NCI-H128 (cell line): ENCODE data around the gene C15orf40.

Source experiments
- DNase-seq: peaks from one replicate; lab custom pipeline; 2025; ENCODE audit not compliant: unreplicated experiment; lab: John Stamatoyannopoulos, UW

The C15orf40 gene

GRCh38 chr15:82995076-82995475, 16.4 kb downstream of the C15orf40 start:
- DNase-seq: no peak

- DNase-seq: no peak
Measured at GRCh38 chr15:82993144-82993543, 18.3 kb downstream of the C15orf40 start.

GRCh38 chr15:82992436-82992998, 18.9 kb downstream of the C15orf40 start:
- no peak for DNase-seq

GRCh38 chr15:82986442-82986780, 25.0 kb downstream of the C15orf40 start:
- DNase-seq: no peak

- DNase-seq: peak; percentile 74
Measured at GRCh38 chr15:82985688-82986441, 25.6 kb downstream of the C15orf40 start, which contains the start of gene RAMAC. Gene RAMAC, plus strand, starts transcription at chr15:82986210. Its CDS starts 2,809 bp downstream, at chr15:82989019.

GRCh38 chr15:82980981-82981380, 30.5 kb downstream of the C15orf40 start:
- DNase-seq: no peak

- DNase-seq: no peak
Measured at GRCh38 chr15:82979726-82980125, 31.7 kb downstream of the C15orf40 start.

- DNase-seq: no peak
Measured at GRCh38 chr15:82978438-82978837, 33.0 kb downstream of the C15orf40 start.

GRCh38 chr15:82977076-82977475, 34.4 kb downstream of the C15orf40 start:
- DNase-seq: no peak

GRCh38 chr15:82972990-82973389, 38.4 kb downstream of the C15orf40 start:
- no peak for DNase-seq

- no peak for DNase-seq
Measured at GRCh38 chr15:82971218-82971984, 40.0 kb downstream of the C15orf40 start.

- DNase-seq: no peak
Measured at GRCh38 chr15:82970696-82971095, 40.7 kb downstream of the C15orf40 start.

- no peak for DNase-seq
Measured at GRCh38 chr15:82970078-82970686, 41.3 kb downstream of the C15orf40 start.

GRCh38 chr15:82969353-82969752, 42.1 kb downstream of the C15orf40 start:
- no peak for DNase-seq

GRCh38 chr15:82968066-82968465, 43.4 kb downstream of the C15orf40 start:
- DNase-seq: no peak

GRCh38 chr15:82966671-82967071, 44.8 kb downstream of the C15orf40 start:
- no peak for DNase-seq

- DNase-seq: no peak
Measured at GRCh38 chr15:82964890-82965289, 46.5 kb downstream of the C15orf40 start.

GRCh38 chr15:82963471-82964341, 47.7 kb downstream of the C15orf40 start:
- no peak for DNase-seq

- no peak for DNase-seq
Measured at GRCh38 chr15:82960766-82961165, 50.7 kb downstream of the C15orf40 start.

- no peak for DNase-seq
Measured at GRCh38 chr15:82959423-82959822, 52.0 kb downstream of the C15orf40 start.

GRCh38 chr15:82958638-82959037, 52.8 kb downstream of the C15orf40 start:
- DNase-seq: no peak
